Hypothalamus (tissue), 51 donors: ENCODE data around the gene JPT1.
"Not testable (repeated sequence)": the region's sequence is repeated elsewhere in the genome, so short reads cannot be mapped to it uniquely, and the experiment has no call there.

ENCODE experiments used
- DNase-seq, 51 donors: peaks; one replicate each; lab custom pipeline; 2025; lab: John Stamatoyannopoulos, UW

Gene JPT1, protein sequence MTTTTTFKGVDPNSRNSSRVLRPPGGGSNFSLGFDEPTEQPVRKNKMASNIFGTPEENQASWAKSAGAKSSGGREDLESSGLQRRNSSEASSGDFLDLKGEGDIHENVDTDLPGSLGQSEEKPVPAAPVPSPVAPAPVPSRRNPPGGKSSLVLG

DNA sequence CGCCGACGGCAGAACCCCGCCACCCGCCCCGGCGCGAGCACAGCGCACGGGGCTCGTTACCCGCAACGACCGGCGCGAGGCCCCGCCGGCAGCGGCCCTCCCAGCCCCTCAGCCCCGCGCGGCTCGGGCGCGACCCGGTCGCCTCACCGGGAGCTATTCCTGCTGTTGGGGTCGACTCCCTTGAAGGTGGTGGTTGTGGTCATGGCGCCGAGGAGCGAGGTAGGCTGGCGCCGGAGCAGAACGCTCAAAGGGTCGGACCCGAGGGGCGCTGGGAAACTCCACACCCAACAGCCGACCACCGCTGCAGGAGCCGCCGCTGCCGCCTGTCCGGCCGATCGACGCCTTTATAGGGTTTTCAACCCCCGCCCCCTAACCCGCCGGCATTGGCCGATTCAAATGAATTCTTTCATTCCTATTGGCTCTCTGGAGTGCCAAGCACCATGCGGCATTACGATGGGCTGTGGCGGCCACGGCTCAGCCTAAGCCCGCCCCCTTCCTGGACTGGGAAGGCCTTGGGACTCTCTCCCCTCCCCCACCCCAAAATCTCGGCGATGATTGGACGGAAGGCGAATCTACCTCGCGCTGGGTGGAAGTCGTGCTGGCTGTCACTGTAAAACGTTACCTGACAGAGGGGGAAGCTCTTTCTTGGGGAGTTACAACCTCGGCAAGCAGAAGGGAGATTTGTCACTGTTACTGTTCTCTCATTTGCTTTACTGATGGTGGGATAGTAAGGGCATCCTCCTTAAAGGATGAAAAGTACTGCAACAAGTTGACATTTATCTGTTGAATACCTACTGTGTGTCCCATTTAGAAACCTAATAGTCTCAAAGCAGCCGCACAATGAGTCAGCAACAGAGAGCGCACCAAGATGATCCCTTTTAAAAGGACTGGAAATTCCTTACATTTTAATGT, at the start of gene JPT1:
Gene JPT1, minus strand, starts transcription at position 318 of the 912 bp plus-strand sequence. Its CDS starts 115 bp downstream, at position 203.
- peak; percentile 45 to 98 (median 94) for DNase-seq

DNA sequence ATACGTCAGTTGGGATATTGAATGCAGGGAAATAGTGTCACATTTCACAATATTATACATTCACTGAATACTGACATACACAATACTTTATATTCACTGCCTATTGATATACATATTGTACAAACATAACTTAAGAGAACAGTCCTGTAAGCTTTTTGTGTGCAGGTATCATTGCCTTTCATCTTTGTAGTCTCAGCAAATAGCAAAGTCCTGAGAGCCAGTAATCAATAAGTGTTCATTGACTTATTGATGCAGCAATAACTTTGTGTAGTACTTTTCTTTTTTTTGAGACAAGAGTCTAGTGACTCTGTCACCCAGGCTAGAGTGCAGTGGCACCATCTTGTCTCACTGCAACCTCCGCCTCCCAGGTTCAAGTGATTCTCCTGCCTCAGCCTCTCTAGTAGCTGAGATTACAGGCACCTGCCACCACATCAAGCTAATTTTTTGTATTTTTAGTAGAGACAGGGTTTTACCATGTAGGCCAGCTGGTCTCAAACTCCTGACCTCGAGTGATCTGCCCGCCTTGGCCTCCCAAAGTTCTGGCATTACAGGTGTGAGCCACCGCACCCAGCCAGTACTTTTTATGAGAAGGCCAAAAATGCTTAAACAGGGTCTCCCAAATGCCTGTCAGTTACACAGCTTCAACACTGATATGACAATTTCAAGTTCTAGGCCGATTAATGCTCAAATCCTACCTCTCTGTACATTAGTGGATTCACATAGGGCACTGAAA, 45.7 kb upstream of the JPT1 start:
- no peak for DNase-seq

DNA sequence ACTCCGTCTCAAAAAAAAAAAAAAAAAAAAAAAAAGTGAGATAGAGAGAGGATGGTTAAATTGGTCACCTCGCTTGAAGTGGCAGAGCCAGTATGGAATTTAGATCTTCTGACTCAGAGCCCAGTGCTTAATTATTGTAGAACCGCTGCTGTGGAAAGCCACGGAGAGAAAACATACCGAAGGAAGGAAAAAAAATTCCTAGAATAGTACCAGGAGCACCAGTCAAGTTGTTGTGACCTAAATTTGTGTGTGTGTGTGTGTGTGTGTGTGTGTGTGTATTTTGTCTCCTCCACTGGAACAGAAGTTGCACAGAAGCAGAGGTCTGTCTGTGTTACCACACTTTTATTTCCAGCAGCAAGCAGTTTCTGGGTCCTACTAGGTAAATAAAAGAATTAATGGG, 40.6 kb upstream of the JPT1 start:
- DNase-seq: no peak

DNA sequence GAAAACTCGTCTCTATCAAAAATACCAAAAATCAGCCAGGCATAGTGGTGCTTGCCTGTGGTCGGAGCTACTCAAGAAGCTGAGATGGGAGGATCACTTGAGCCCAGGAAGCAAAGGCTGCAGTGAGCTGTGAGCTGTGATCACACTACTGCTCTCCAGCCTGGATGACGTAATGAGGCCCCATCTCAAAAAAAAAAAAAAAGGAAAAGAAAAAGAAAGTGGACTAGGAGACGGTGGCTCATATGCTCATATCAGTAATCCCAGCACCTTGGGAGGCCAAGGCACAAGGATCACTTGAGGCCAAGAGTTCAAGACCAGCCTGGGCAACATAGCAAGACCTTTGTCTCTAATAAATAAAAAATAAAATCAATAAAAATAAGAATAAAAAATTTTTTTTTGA, 37.3 kb upstream of the JPT1 start:
- no peak for DNase-seq

GRCh38 chr17:75188614-75189013, 34.3 kb upstream of the JPT1 start:
- DNase-seq: no peak

DNA sequence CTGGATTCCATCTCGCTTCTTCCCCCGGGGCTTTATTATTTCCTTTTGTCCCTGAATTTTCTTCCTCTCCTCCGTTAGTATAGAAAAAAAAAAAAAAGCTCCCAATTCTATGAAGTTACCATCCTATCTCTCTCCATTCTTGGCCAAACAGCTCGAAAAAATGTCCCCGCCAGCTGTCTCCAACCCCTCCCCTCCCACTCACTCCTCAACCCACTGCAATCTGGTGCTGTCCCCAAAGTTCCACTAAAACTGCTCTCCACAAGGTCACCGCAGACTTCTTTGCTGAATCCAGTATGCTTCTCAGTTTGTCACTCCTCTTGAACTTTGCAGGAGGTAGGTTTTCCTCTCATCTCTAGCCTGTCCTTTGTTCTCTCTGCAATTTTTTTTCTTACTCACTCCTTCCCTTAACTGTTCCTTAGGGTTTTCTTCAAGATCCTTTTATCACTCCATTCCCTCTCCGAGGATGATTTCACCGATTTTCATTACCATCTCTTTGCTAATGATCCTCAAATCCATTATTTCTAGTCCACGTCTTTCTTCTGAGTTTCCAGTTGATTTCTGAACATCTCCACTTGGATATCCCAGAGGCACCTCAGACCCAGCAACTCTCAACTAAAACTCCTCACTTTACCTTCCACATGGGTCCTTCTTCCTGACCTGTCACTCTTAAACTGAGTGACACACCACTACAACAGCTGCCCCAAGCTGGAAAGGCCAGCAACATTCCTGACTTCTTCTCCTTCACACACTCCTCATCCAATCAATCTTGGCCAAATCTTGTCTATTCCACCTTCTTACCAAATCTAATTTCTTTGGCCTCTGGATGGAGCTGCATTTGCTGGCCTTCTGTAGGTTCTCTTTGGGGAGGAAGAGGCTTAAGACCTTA, 29.9 kb upstream of the JPT1 start:
- DNase-seq: no peak

DNA sequence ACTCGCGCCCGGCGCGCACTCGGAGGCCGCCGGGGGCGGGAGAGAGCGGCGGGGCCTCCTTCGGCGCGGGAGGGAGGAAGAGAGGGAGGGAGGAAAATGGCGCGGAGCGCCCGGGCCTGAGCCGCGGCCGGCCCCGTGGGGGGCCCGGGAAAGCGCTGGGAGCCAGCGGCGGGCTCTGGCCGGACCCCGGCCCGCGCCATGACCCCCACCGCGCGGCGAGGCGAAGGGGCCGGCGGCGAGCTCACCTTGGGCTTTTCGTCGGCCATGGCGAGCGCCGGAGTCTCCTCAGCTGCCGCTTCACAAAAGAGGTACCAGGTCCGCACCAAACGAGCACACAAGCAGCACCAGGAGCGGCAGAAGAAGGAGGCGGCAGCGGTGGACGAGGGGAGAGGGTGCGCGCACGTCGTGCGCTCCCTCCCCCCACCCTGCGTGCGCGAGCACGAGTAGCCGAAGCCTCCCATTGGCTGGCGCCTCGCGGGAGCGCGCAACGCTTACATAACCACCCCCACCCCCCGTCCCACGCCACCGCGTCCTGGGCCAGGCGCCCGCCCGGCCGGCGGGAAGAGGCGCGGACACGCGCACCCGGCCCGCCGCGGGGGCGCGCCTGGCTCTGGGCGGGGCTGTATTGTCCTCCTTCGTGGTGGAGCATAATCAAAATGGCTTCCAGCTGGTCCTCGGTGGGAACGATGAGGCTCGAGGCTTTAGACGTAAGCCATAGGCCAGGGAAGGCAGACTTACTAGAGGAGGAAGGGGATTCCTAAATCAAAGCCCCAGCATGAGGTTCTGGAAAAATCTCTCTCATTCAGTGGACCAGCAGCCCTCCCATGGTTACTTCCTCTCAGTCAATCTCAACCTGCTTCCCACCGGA, 28.5 kb upstream of the JPT1 start, which contains the start of gene SUMO2:
Gene SUMO2, minus strand, starts transcription at position 391 of the 868 bp plus-strand sequence. Its CDS starts 125 bp downstream, at position 266.
- peak; percentile 15 to 95 (median 85) for DNase-seq

DNA sequence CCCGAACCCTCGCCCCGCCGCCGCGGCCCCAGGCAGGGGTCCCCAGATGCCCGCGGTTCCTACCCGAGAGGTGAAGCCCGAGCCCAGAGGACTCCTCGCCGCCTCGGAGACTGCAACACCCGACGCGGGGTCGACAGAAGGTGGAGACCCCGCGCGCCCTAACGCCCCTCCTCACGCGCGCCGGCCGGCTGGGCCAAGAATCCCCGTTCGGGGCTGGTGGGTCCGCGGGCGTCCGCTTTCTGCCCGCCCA, 27.9 kb upstream of the JPT1 start:
- peak in 11 of 51 donors; percentile 8 to 47 (median 34) for DNase-seq

- DNase-seq: peak in 15 of 51 donors; percentile 10 to 51 (median 21)
These were observed 27.5 kb upstream of the JPT1 start for GRCh38 chr17:75181608-75182318.

DNA sequence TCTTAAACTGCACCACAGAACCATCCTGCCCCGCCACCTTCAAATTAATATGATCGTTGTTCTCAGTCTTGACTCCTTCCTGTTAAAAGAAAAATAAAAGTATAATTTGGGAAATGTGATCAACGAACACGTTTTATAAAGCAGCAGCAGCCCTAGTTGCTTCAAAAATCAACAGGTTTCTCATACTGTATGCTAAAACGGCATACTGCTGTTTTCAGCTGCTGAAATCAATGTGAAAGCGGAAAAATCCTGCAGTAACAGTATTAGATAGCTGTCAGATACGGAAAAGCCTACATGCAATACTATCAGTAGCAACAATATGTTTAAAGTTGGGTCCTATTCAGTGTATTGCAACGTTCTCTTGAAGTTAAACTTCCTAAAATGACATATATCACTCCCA, 26.8 kb upstream of the JPT1 start:
- DNase-seq: no peak

DNA sequence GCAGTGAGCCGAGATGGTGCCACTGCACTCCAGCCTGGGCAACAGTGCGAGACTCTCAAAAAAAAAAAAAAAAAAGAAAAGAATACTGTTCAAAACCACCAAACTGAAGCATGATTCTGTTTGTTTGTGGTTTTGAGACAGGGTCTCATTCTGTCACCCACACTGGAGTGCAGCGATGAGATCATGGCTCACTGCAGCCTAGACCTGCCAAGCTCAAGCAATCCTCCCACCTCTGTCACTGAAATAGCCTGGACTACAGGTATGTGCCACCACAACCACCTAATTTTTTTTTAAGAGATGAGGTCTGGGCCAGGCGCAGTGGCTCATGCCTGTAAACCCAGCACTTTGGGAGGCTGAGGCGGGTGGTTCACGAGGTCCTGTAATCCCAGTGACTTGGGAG, 24.1 kb upstream of the JPT1 start:
- DNase-seq: no peak

- no peak for DNase-seq
These were observed 22.3 kb upstream of the JPT1 start for GRCh38 chr17:75176625-75177024.

- DNase-seq: no peak
These were observed 20.7 kb upstream of the JPT1 start for GRCh38 chr17:75174996-75175395.

DNA sequence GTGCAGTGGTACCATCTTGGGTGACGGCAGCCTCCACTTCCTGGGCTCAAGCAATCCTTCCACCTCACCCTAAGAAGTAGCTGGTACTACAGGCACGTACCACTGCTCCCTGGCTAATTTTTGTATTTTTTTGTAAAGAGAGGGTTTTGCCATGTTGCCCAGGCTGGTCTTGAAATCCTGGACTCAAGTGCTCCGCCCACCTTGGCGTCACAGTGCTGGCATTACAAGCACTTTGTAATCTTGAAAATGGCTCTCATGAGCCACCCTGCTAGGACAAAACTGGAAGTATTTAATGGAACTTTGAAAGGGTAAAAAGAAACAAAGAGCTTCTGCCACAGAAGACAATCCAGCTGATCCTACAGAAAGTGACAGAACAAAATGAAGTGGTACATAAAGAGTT, 19.2 kb upstream of the JPT1 start:
- DNase-seq: no peak

GRCh38 chr17:75168998-75169397, 14.7 kb upstream of the JPT1 start:
- DNase-seq: no peak

DNA sequence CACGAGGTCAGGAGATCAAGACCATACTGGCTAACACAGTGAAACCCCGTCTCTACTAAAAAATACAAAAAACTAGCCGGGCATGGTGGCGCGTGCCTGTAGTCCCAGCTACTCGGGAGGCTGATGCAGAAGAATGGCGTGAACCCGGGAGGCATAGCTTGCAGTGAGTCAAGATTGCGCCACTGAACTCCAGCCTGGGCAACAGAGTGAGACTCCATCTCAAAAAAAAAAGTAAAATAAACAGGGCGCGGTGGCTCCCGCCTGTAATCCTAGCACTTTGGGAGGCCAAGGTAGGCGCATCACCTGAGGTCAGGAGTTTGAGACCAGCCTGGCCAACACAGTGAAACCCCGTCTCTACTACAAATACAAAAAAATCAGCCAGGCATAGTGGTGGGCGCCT, 10.3 kb upstream of the JPT1 start:
- not testable (repeated sequence) for DNase-seq

GRCh38 chr17:75163074-75163473, 8.8 kb upstream of the JPT1 start:
- no peak for DNase-seq

- no peak for DNase-seq
These were observed 5.9 kb upstream of the JPT1 start for GRCh38 chr17:75160211-75160610.
